Measurements from ENCODE around the gene ADPRHL1.
A peak's percentile ranks its signal among the peaks of the same experiment; 100 is the strongest.

Gene ADPRHL1

GRCh38 chr13:113404723-113405471 lies 48.4 kb downstream of the ADPRHL1 start:
- peak; percentile 68 for DNase-seq (ENCODE audit: low spot score)
- no peak for TF ChIP-seq CTCF (IDR thresholded peaks at IDR 0.05)
- no peak overlapping the region for H3K4me3 ChIP-seq
- H3K27ac ChIP-seq = no peak overlapping the region

GRCh38 chr13:113404366-113404722 lies 48.9 kb downstream of the ADPRHL1 start:
- H3K27ac ChIP-seq = no peak overlapping the region

GRCh38 chr13:113403255-113404104 lies 49.8 kb downstream of the ADPRHL1 start:
- H3K27ac ChIP-seq = peak overlapping the region in 1 of 2 donors; percentile 7
- peak; percentile 72 for DNase-seq (ENCODE audit: low spot score)
- TF ChIP-seq CTCF (IDR thresholded peaks at IDR 0.05) = no peak
- no peak overlapping the region for H3K4me3 ChIP-seq

More at GRCh38 chr13:113404366-113404722, 48.9 kb downstream of the ADPRHL1 start:
- H3K4me3 ChIP-seq = no peak overlapping the region
- DNase-seq (ENCODE audit: low spot score) = no peak
- TF ChIP-seq CTCF (IDR thresholded peaks at IDR 0.05) = no peak

DNA sequence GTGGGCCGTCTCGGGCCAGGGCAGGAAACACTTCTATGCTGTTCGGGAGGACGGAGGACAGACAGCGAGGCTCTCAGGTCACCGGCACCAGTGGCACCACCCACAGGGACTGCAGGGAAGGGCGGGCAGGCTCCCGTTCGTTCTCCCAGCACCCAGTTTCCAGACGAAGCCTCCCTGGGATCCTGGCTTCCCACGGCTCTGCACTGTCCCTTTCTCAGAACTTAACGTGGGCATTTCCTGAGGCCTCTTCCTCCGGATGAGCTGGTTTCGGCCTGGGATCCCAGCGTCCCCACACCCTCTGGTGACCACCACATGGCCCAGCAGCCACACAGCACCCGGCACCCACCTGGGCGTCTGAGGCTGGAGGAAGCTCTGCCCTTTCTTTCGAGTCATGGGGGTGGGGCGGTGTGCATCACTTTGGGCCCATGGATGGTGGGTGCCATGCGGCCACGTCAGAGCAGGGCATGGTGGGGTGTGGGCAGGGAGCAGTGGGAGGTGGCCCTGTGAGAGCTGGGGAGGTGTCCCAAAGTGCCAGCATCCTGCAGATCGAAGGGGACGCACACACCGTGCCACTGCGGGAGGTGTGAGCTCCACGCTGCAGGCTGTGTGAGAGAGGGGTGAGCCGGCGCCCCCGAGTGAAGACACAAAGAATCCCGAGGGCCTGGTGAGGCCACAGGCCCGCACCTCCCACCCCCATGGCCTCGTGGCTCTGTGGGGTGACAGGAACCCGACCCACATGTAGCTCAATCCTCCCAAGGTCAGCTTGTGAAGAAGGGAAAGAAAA lies 50.6 kb downstream of the ADPRHL1 start:
- DNase-seq (ENCODE audit: low spot score) = no peak
- Histone ChIP-seq H3K4me3 (no peak overlapping the region), H3K27ac (peak overlapping the region; percentile 89 to 93)
- no peak for TF ChIP-seq CTCF (IDR thresholded peaks at IDR 0.05)

- Histone ChIP-seq H3K27ac (peak overlapping the region; percentile 89 to 93), H3K4me3 (no peak overlapping the region)
- no peak for TF ChIP-seq CTCF (IDR thresholded peaks at IDR 0.05)
- no peak for DNase-seq (ENCODE audit: low spot score)
Measured at GRCh38 chr13:113401452-113402415, 51.6 kb downstream of the ADPRHL1 start.
